Activated CD8-positive, alpha-beta memory T cell treated with anti-CD3 and anti-CD28 coated beads, Interleukin-2, amount 50 U/mL, for 1 hour (primary cell): Measurements from ENCODE around the gene WDR7.

Experiments used
- DNase-seq: peaks from one replicate; pipeline ENCODE4 v3.0.0-alpha.2; 2020; ENCODE audit errors: extremely low read depth

Gene WDR7

DNA sequence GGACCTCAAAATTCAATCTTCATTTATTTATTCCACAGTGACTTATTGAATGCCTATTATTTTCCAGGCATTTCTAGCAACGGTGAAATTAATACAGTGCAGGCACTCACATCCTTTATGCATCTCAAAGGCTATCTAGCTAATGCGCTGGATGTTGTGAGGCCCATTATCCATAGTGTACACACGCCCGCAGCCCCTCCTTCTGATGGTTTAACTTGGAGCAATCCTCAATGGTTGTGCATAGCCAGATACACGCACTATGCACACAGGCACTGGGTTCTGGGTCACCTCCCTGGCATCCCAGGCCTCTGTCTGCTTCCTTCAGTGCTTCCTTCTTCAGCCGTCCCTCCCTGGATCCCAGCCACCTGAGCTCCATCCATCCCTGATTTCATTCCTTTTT is 387.2 kb downstream of the WDR7 start:
- DNase-seq = no peak

GRCh38 chr18:57040175-57040574 is 389.0 kb downstream of the WDR7 start:
- no peak for DNase-seq

GRCh38 chr18:57043241-57043640 is 392.1 kb downstream of the WDR7 start:
- no peak for DNase-seq

DNA sequence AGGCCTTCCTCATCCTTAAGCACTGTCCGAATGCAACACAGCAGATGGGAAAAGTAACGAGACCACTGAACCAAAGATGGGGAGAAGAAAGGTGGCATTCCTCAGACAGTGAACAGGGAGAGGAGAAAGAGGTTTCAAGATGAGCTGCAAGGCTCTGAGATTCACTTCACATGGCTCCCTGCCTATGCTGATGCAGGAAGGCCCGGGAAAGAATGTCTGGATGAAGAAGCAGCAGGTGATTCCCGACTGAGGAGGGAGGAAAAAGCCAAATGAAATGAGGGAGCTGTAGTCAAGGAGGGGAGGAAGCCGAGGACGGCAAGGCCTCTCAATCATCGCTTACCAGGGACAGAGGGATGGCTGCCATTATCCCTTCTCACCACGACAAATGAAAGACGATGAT is 397.2 kb downstream of the WDR7 start:
- no peak for DNase-seq

DNA sequence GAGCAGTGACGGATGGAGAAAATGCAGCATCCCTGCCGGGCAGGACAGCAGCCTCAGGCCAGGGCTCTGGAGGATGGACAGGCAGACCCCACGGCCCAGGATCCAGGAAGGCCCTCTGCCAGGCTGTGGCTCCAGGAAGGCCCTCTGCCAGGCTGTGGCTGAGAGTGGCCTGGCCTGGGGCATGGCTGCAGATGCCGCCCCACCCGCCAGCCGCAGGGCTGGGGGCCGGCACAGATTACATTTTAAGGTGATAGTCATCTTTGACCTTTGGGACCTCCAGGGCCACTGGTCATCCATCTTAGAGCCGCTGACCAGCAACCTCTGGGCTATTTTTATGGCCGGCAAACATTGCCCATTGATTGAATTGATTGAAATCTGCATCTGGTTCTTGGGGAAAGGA is 397.7 kb downstream of the WDR7 start:
- DNase-seq = no peak

DNA sequence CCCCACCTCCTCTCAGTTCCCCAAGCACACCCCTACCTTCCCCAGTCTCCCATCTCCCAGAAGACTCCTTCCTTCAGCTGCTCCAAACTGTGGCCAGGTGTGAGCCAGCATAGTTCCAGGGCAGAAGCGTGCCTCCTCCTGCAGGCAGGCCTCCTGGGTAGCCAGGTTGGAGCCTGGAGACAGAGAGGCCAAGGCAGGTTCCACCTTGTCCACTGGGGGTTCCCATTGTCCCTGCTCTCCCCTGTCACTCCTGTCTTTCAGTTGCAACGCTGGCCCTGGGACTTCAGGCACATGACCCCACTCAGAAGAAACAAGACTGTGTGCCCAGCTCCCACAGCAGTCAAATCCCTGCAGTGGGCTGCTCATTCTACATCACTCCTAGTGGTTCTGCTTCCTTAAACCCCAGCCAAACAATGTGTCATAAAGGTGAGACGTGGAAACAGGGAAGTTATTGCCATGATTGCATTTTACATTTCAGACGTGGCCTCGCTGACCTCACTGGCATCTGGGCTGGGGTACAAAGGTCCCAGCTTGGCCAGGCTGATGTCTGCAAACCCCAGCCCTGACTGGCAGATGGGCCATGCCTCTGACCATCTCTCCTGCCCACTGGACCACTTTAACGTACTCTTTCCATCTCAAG is 399.3 kb downstream of the WDR7 start:
- DNase-seq = no peak

GRCh38 chr18:57051021-57051656 is 400.0 kb downstream of the WDR7 start:
- DNase-seq = no peak

DNA sequence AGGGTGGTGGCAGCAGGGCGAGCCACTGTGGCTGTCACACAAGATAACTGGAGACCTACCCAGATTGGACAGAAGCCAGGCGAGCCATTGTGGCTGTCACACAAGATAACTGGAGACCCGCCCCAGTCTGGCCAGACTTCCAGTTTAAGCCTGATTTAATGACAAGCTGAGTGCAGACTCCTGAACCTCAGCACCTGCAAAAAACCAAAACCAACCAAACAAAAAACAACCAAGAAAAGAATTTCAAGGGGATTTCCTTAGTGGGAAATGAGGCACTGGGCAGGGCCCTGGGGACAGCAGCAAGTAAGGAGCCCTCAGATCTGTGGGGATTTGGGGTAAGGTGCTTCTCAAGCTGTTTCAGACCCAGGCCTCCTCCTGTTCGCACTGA is 400.5 kb downstream of the WDR7 start:
- DNase-seq = no peak

- DNase-seq = no peak
These were observed 401.0 kb downstream of the WDR7 start for GRCh38 chr18:57052173-57052572.

GRCh38 chr18:57052759-57053158 is 401.6 kb downstream of the WDR7 start:
- DNase-seq = no peak

- no peak for DNase-seq
These were observed 403.7 kb downstream of the WDR7 start for GRCh38 chr18:57054891-57055290.

DNA sequence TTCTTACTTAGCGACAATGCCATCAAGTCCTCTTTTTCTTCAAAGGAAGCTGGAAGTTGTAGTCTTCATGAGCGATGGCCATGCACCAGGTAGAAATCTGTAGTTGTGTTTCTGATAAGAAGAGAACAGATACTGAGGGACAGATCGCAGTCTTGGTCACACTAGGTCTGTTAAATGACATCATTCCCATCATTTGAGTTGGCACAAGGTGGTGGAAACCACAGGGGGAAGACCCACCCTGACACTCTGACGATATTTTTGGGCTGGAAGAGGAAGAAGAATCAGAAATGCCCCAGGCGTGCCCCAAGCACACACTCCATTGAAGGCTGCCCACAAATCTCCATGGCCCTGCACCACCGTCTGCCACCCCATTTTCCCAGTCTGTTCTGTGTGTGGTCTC is 406.7 kb downstream of the WDR7 start:
- DNase-seq = no peak

- no peak for DNase-seq
These were observed 407.6 kb downstream of the WDR7 start for GRCh38 chr18:57058734-57059133.

GRCh38 chr18:57059366-57059765 is 408.2 kb downstream of the WDR7 start:
- no peak for DNase-seq

DNA sequence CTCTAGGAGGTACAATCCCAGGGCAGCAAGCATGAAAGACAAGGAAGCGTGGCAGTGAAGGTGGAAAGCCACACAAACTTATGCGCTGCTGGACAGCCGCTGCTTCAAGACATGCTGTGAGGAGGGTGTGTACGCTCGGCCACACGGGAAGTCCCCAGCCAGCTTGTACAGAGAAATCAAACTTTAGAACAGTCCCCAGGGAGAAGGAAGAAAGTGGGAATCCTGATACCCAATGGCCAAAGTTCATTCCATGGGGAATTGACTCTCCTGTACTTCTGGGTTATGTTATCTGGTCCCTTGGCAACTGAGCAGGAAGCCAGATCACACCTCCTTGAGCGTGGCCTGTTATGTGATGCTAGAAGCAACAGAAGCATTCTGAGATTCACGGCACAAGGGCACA is 409.7 kb downstream of the WDR7 start:
- DNase-seq = no peak

DNA sequence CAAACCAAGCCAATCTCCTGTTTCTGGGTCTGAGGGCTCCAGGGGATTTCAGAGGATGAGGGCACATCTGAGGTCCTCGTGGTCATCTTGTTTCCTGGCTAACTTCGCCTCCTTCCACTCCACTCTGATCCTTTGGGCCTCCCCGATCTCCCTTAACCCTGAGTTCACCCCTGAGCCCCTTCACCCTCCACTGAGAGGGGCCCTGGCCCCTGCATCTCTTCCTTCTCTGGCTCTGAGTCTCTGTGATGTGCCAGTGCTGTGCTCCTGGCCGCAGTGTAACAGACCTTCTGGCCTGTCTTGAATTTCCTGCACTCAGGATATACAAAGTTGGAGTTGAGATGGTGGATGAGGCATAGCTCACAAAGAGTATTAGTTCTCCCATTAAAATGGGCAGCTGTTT is 411.0 kb downstream of the WDR7 start:
- DNase-seq = no peak

DNA sequence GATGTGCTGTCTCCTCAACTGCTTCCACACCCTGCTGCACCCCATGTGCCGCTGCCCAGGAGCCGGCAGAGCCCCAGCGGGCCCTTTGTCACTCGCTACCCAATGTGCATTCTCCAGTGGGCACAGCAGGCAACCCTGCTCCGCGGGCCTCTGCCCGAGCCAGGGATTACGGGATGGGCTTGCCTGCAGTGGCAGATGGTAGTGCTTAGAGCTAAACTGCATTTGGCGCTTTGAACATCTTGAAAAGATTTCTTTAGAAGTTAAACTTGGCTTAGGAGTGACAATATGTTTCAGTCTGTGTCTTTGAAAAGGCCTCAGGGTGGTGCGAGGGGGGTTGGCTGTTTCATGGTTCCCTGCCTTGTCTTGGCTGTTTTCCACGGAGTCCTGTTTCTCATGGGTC is 411.7 kb downstream of the WDR7 start:
- DNase-seq = no peak

GRCh38 chr18:57063601-57064103 is 412.5 kb downstream of the WDR7 start:
- no peak for DNase-seq

DNA sequence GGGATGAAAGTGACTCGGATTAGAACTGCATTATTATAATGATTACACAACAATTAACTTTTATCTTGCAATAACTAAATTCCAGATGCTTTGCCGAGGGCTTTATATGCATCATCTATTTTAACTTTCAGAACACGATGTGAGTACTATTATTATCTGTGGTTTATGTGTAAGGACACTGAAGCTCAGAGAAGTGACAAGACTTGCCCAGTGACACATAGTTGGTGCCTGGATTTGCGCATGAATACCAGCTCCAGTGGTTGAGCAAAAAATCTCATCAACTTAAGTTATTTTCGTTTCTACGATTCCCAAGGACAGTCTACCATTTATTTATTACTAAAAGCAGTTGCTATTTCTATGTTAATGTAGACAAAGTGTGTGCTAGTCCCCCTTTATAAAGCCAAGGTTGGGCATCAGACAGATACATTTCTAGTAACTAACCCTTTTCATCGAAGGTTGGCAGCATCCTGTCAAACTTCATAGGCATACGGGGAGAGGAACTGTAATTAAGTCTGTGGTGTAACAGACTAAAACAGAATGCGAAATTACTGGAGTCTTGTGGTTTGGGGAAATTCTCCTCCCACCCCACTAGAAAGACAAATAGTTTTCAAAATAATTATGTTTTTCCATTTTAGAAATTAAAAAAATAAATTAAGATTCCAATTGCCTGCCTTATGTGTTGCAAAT is 422.5 kb downstream of the WDR7 start:
- no peak for DNase-seq

DNA sequence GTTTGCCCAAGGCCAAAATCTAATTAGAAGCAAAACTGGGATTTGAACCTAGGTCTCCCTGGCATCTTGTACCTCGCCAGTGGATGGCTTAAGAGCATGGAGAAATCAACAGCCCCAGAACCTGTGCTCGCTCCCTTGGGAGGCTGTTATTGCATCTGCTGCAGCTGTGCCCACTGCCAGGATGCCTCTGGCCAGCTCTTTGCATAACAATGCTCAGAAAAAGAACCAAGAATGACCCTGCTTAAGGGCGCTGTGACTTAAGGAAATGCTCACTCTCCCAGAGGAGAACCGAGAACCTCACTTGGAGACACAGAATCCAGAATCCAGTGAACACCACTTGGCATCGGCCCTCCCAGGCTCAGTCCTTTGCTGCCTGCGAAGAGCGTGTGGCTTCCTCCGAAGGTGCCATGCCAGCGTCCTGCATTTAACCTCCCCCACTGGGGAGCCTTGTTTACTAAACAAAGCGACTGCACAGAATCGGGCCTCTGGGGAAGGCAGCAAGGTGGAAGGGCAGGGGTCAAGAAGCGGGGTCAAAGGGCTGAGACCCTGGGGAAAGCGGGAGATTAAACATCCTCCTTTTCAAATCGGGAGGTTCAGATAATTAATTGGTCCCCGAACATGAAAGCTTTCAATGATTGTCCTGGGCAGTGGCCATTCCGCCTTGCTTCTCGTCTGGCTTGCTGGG is 424.7 kb downstream of the WDR7 start:
- no peak for DNase-seq

DNA sequence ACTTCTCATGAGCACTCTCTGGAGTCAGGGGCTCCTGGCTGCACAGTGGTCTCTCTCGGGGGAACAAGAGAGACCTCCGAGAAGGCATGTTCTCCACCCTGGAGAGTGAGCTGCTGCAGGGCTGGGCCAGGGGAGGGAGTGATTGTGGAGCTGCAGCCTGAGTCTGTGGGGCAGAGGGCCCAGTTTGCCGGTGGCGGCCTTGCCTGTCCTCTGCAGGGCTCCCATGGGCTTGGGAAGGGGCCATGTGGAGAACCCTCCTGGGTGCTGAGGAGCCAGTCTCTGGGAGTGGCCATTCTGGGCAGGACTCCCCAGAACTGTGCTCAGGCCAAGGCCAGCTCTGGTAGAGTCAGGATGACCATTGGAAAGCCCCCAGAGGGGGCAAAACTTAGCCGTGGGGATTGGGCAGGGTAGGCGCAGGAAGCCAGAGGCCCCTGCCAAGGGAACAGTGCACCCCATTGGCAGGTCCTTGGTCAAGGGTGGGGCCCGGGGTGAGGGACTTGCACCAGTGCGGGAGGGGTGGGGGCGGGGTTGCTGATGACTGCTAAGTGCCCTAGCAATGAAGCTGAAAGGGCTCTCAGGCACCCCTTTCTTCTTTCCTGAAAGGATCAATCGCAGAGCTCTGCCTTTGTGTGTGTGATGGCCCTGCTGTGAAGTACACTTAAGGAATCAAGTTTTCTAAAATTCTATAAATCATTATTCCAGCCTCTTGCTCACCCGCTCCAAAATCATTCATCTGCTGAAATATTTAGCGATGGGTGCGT is 426.0 kb downstream of the WDR7 start:
- DNase-seq = no peak
